ENCODE results near the gene MYLK4.

The MYLK4 gene

DNA sequence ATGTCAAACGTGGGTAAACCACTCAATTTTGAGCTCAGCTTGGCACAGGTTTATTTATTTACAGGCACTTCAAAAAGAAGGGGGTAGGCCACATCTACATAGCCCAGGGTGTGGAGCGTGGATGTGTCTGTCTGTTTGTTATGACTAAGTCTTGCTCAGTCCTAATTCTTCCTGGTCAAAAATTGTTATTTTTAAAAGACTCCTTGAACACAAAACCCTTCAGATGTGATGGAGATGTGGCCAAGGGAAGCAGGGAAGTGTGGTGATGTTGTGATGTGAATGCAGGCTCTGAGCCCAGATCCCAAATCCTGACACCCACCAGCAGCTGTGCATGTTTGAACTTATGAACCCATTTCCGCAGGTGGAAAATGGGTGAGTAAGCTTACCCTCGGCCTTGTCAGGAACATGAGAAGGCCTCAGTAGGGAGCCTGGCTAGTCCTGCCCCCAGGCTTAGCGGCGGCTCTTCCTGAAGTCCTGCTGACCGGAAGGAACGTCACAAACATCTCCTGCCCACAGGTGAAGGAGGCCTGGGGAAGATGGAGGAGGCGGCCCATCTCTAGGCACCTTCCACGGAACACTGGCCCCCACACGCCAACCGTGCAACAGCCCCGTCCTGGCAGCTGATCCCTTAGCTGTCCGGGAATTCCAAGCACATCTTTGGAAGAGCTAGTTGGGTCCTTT, 119.7 kb downstream of the MYLK4 start:
- no peak overlapping the region for H3K4me3 ChIP-seq (ENCODE audit: low read depth, low read length)
- no peak for DNase-seq (ENCODE audit: low read depth)
- TF ChIP-seq, protein P1, sequence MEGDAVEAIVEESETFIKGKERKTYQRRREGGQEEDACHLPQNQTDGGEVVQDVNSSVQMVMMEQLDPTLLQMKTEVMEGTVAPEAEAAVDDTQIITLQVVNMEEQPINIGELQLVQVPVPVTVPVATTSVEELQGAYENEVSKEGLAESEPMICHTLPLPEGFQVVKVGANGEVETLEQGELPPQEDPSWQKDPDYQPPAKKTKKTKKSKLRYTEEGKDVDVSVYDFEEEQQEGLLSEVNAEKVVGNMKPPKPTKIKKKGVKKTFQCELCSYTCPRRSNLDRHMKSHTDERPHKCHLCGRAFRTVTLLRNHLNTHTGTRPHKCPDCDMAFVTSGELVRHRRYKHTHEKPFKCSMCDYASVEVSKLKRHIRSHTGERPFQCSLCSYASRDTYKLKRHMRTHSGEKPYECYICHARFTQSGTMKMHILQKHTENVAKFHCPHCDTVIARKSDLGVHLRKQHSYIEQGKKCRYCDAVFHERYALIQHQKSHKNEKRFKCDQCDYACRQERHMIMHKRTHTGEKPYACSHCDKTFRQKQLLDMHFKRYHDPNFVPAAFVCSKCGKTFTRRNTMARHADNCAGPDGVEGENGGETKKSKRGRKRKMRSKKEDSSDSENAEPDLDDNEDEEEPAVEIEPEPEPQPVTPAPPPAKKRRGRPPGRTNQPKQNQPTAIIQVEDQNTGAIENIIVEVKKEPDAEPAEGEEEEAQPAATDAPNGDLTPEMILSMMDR (IDR thresholded peaks at IDR 0.05; ENCODE audit: control insufficient read depth, extremely low read depth, insufficient read depth) = no peak

DNA sequence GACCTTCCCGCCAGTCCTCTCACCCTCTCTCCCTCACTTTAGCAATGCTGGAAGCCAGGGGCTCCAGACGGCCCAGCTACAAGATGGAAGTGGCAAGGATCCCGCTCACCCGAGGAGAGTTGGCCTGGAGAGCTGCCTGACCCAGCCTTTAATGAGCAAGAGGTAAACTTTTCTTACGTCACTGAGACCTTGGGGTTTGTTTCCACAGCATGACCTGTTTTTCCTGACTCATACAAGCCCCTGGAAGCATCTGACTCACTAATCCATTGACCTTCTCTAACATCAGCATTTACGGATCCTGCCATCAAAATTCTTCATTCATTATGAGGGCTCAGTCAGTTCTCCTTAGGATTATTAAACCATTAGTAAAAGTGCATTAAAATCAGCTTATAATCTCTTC, 120.4 kb downstream of the MYLK4 start:
- no peak overlapping the region for H3K4me3 ChIP-seq (ENCODE audit: low read depth, low read length)
- TF ChIP-seq, protein P1 (IDR thresholded peaks at IDR 0.05; ENCODE audit: control insufficient read depth, extremely low read depth, insufficient read depth) = no peak
- DNase-seq (ENCODE audit: low read depth) = no peak

DNA sequence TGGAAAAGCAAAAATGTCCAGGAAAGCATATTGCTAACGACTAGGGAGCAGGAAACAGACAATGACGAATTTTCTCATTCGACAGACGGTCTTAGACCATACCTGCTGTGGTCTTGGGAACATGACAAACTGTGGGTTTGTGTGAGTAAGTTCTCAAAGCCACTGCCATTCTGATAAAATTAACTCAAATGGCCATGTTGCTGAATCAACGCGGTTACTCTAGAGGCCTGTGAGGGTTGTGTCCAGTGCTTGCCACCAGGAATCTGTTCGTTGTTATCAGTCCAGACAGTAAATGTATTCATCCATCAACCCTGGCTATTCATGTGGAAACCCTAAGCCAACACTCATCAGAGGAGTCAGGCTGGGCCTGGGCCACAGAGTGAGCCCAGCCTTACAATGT, 124.3 kb downstream of the MYLK4 start:
- no peak for DNase-seq (ENCODE audit: low read depth)
- TF ChIP-seq, protein P1 (IDR thresholded peaks at IDR 0.05; ENCODE audit: control insufficient read depth, extremely low read depth, insufficient read depth) = no peak

DNA sequence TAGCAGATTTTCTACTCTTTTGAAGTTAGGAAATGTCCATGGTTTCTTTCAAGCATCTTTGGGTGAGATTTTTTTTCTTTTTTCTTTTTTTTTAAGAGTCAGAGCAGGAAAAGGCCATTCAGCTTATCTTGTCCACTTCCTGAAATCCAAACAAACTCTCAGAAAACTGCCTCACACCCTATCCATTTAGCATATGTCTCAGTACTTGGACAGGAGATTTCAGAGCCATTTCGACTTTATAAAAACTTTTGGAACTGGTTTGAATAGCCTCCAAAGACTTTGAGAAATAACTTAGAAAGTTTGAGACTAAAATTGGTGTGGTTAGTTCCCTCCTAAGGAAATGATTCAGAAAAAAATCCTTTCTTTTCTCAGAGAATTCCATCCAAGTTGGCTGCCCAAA, 125.1 kb downstream of the MYLK4 start:
- DNase-seq (ENCODE audit: low read depth) = no peak
- no peak overlapping the region for H3K4me3 ChIP-seq (ENCODE audit: low read depth, low read length)
- TF ChIP-seq, protein P1 (IDR thresholded peaks at IDR 0.05; ENCODE audit: control insufficient read depth, extremely low read depth, insufficient read depth) = no peak

More for the DNA sequence above, 124.3 kb downstream of the MYLK4 start:
- no peak overlapping the region for H3K4me3 ChIP-seq (ENCODE audit: low read depth, low read length)

DNA sequence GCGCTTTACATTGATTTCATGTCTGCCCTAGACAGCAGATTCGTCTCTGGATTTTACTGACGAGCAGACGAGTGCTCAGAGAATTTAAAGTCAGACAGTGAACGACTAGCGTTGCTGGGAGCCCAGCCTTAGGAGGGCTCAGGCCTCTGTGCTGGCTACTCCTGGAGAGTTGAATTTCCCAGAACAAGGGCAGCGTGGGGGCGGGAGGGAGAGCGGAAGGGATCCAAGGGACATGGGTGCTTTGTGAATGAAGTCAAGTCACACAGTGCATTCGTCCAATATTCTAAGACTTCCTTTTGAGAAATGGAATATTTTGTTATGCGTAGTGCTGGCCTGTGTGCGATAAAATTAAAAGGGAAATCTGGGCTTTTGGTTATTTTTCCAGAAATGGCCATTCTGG, 126.5 kb downstream of the MYLK4 start:
- TF ChIP-seq, protein P1 (IDR thresholded peaks at IDR 0.05; ENCODE audit: control insufficient read depth, extremely low read depth, insufficient read depth) = no peak
- DNase-seq (ENCODE audit: low read depth) = no peak
- H3K4me3 ChIP-seq (ENCODE audit: low read depth, low read length) = no peak overlapping the region

DNA sequence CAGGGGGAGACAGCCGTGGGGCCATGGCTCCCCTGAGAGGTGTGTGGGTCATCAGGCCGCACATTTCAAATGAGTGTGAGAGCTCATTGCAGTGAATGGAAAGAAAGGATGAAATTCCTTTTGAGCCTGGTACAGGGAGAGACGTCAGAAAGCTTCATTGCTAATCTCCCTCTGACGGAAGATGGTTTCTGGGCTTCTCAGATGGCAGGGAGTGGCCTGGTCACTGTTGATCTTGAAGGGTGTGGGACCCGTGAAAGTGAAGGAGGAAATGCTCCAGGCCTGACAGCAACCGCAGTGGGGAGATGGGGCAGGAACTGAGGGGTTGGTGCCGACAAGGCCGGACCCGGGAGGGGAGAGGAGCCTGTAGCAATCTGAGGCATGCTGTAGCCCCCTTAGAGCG, 127.4 kb downstream of the MYLK4 start:
- H3K4me3 ChIP-seq (ENCODE audit: low read depth, low read length) = no peak overlapping the region
- TF ChIP-seq, protein P1 (IDR thresholded peaks at IDR 0.05; ENCODE audit: control insufficient read depth, extremely low read depth, insufficient read depth) = no peak
- DNase-seq (ENCODE audit: low read depth) = no peak

DNA sequence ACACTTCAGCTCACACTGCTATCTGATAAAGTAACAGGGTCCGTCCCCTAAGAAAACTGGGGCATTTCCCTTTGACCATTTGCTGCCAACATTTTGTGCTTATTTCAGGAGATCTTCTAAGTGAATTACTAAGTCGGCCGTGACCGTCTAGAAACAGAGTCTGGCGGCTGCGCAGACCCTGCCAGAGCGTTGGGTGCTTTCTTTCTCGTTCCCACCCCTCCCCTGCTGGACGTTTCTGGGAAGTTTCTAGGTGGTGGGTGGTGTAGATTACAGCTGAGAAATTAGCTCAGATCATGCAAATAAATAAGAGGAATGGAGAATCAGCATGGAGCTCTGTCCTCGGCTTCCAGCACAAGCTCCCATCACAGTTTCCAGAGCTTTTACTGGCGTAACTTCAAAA, 128.1 kb downstream of the MYLK4 start:
- H3K4me3 ChIP-seq (ENCODE audit: low read depth, low read length) = no peak overlapping the region
- TF ChIP-seq, protein P1 (IDR thresholded peaks at IDR 0.05; ENCODE audit: control insufficient read depth, extremely low read depth, insufficient read depth) = no peak
- DNase-seq (ENCODE audit: low read depth) = no peak
